Fibroblast of peridontal ligament (primary cell): ENCODE data around the gene RPL18A.
"Not testable (repeated sequence)": the region's sequence is repeated elsewhere in the genome, so short reads cannot be mapped to it uniquely, and the experiment has no call there.

Source experiments
- DNase-seq: peaks from one replicate; pipeline ENCODE4 v3.0.0-alpha.2; 2010; ENCODE audit errors: extremely low read depth

RPL18A gene

GRCh38 chr19:17866964-17867486 lies 7.3 kb downstream of the RPL18A start:
- DNase-seq: no peak

- DNase-seq: no peak
These were observed 9.0 kb downstream of the RPL18A start for GRCh38 chr19:17868669-17869068.

DNA sequence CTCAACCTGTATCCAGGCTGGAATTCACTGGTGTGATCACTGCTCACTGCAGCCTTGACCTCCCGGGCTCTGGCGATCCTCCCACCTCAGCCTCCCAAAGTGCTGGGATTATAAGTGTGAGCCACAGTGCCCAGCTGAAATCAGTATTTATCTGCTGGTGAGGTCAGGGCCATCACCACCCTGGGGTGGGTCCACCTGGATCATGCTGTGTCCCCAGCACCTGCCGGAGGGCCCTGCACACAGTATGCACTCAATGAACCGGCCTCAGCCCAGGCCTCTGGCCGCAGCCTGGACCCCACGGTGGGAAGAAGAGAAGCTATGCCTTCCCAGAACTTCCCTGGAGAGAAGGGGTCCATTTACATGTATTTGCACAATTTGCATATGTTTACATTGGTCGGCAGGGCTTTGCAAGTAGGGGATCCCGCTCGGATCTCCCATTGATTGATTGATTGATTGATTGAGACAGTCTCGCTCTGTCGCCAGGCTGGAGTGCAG lies 9.5 kb downstream of the RPL18A start:
- no peak for DNase-seq

GRCh38 chr19:17871032-17871877 lies 11.5 kb downstream of the RPL18A start:
- no peak for DNase-seq

DNA sequence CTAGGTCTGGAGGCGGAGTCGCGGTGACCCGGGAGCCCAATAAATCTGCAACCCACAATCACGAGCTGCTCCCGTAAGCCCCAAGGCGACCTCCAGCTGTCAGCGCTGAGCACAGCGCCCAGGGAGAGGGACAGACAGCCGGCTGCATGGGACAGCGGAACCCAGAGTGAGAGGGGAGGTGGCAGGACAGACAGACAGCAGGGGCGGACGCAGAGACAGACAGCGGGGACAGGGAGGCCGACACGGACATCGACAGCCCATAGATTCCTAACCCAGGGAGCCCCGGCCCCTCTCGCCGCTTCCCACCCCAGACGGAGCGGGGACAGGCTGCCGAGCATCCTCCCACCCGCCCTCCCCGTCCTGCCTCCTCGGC lies 12.2 kb downstream of the RPL18A start, which contains the start of gene SLC5A5:
TSS of gene SLC5A5 (plus strand) at position 68 of the 373 bp plus-strand sequence. CDS start 375 bp downstream, outside the sequence.
- DNase-seq: no peak

- no peak for DNase-seq
These were observed 12.7 kb downstream of the RPL18A start for GRCh38 chr19:17872251-17873001.

- no peak for DNase-seq
These were observed 14.4 kb downstream of the RPL18A start for GRCh38 chr19:17873786-17874757.

DNA sequence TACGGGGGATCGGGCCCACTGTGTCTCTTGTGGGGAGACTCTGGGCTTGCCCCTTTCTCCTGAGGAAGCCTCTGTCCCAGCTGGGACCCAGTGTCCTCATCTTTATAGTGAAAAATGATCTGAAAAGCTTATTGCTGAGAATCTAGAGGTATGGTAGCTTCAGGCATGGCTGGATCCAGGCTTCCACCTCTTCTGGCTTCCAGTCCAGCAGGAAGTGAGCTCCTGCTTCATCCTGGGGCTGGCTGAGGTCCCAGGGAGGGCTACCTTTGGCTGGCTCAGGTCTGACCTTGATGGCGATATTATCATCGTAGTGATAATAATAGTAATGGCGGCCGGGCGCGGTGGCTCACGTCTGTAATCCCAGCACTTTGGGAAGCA lies 15.0 kb downstream of the RPL18A start:
- no peak for DNase-seq

GRCh38 chr19:17877696-17878095 lies 18.0 kb downstream of the RPL18A start:
- no peak for DNase-seq

- DNase-seq: no peak
These were observed 19.8 kb downstream of the RPL18A start for GRCh38 chr19:17879466-17879865.

- no peak for DNase-seq
These were observed 22.0 kb downstream of the RPL18A start for GRCh38 chr19:17881701-17882100.

GRCh38 chr19:17883627-17884410 lies 24.1 kb downstream of the RPL18A start:
- DNase-seq: no peak

DNA sequence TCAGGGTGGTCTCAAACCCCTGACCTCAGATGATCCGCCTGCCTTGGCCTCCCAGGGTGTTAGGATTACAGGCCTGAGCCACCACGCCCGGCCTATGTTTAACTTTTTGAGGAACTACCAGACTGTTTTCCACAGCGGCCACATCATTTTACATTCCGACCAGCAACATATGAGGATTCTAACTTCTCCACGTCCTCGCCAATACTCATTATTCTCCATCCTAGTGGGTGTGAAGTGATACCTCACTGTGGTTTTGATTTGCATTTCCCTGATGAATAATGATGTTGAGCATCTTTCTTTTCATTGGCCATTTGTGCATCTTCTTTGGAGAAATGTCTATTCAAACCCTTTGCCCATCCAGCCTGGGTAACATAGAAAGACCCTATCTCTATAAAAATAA lies 26.8 kb downstream of the RPL18A start:
- DNase-seq: no peak

- not testable (repeated sequence) for DNase-seq
These were observed 27.5 kb downstream of the RPL18A start for GRCh38 chr19:17887221-17887620.

- DNase-seq: no peak
These were observed 28.6 kb downstream of the RPL18A start for GRCh38 chr19:17888260-17888659.

DNA sequence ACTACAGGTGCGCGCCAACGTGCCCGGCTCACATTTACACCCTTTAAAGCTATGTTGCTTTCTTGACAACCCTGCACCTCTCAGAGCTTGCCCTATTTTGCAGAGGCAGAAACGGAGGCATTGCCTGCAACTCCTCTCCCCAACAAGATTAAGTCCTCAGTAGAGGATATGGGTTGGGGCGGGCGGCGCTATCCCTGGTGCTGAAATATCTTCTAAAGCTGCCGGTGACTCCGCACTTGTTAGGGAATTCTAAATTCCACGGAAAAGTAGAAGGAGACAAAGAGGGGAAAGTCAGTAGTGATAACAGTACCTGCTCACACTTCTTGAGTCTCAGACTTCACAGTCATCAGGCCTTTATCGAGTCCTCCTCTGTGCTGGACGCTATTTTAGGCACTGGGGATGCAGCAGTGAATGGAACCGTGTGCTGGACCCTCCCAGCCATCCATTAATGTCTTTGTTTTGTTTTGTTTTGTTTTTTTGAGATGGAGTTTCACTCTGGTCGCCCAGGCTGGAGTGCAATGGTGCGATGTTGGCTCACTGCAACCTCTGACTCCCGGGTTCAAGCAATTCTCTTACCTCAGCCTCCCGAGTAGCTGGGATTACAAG lies 30.0 kb downstream of the RPL18A start:
- peak; percentile 50 for DNase-seq

DNA sequence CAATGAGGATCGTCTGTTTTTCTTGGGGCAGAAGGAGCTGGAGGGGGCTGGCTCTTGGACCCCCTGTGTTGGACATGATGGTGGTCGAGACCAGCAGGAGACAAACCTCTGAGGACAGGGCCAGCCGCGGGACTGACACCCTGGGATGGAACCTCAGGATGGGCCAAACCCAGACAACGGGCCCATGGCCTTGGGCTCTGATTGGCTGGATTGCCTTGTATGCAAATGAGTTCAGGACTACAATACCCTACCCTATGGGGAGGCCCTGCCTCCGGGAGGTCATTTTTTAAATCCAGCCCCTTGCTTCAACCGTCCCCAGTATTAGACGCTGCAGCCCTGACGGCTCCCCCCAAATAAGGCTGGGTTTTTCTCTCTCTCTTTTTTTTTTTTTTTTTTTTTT lies 34.1 kb downstream of the RPL18A start:
- no peak for DNase-seq

DNA sequence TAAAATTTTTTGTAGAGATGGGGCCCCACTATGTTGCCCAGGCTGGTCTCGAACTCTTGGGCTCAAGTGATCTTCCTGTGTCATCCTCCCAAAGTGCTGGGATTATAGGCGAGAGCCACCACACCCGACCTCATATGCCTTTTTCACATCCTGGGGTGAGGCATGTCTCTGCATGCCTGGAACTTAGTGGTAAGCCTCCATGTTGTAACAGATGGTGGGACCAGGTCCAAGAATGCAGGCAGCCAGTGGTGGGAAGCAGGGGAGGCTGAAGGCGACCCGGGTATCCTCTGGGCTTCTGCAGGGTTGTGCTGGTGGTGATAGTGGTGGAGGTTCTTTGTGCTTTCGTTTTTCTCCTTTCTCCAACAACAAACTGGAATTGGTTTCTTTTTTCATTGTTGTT lies 43.0 kb downstream of the RPL18A start:
- peak; percentile 70 for DNase-seq

DNA sequence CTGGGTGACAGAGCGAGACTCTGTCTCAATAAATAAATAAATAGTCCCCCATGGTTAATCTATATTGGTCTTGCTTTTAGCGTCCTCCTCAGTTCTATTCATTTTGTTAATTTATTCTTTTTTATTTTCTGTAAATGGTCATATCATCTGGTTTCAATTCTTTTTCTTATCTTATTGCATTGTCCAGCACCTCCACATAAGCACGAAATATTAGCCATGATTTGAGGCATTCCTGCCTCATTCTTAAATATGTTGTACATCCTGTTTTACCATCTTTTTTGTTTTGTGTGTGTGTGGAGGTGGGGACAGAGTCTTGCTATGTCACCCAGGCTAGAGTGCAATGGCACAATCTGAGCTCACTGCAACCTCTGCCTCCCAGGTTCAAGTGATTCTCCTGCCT lies 48.5 kb downstream of the RPL18A start:
- DNase-seq: no peak
